Measurements from ENCODE around the gene GAB4.

The GAB4 gene

GRCh38 chr22:17013396-17014100, 5.5 kb upstream of the GAB4 start:
- no peaks in the 10 kb centered on the region for H3F3A ChIP-seq (ENCODE audit: control insufficient read depth, insufficient read depth)

DNA sequence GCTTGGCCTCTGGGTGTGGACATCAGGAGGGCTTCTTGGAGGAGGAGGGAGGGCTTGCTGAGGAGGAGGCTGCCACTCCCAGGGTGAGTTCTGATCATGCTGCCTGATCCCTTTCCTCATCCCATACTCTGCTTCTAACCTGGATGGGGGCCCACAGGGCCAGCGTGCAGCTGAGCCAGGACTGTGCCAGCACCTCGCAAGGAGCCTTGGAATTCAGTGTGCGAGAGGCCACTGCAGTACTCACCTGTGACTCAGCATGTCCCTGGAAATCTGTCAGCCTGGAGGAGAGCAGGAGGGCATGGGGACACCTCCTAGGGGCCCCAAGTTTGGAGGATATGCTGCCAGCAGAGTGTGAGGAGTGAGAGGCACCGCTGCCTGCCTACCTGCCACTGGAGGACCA, 4.2 kb upstream of the GAB4 start:
- no peaks in the 10 kb centered on the region for H3K9me3 ChIP-seq (ENCODE audit: control insufficient read depth, insufficient read depth, low read length)

More at GRCh38 chr22:17013396-17014100, 5.5 kb upstream of the GAB4 start:
- Histone ChIP-seq H3K36me3 (ENCODE audit: control insufficient read depth, low read length) (no peaks in the 10 kb centered on the region), H3K4me2 (ENCODE audit: low read length) (no peak overlapping the region), H3K4me3 (ENCODE audit: low read length) (no peak overlapping the region), H3K79me2 (ENCODE audit: control insufficient read depth, low read length) (no peaks in the 10 kb centered on the region), H3K27ac (ENCODE audit: low read depth, low read length) (no peak overlapping the region), H3K27me3 (ENCODE audit: control insufficient read depth, low read length) (no peaks in the 10 kb centered on the region), H3K9me2 (replicated peaks; ENCODE audit: control insufficient read depth, low read length) (no peaks in the 10 kb centered on the region), H3K4me1 (ENCODE audit: control insufficient read depth, low read length) (no peaks in the 10 kb centered on the region), H4K20me1 (ENCODE audit: control insufficient read depth, insufficient read depth, low read depth, low read length) (no peaks in the 10 kb centered on the region), H3K9me3 (ENCODE audit: control insufficient read depth, insufficient read depth, low read length) (no peaks in the 10 kb centered on the region)
- TF ChIP-seq EZH2phosphoT487 (IDR thresholded peaks at IDR 0.05; ENCODE audit: borderline replicate concordance, low read length) (no peak), CTCF (IDR thresholded peaks at IDR 0.05; ENCODE audit: low read depth, low read length, poor library complexity, severe bottlenecking) (no peak)

GRCh38 chr22:17009640-17010291, 1.7 kb upstream of the GAB4 start:
- Histone ChIP-seq H3K4me1 (ENCODE audit: control insufficient read depth, low read length) (no peaks in the 10 kb centered on the region), H3K4me2 (ENCODE audit: low read length) (no peak overlapping the region), H3K27me3 (ENCODE audit: control insufficient read depth, low read length) (no peaks in the 10 kb centered on the region), H3K4me3 (ENCODE audit: low read length) (no peak overlapping the region), H3K9me3 (ENCODE audit: control insufficient read depth, insufficient read depth, low read length) (no peaks in the 10 kb centered on the region), H3K27ac (ENCODE audit: low read depth, low read length) (no peak overlapping the region), H4K20me1 (ENCODE audit: control insufficient read depth, insufficient read depth, low read depth, low read length) (no peaks in the 10 kb centered on the region), H3K36me3 (ENCODE audit: control insufficient read depth, low read length) (no peaks in the 10 kb centered on the region), H3F3A (ENCODE audit: control insufficient read depth, insufficient read depth) (no peaks in the 10 kb centered on the region), H3K79me2 (ENCODE audit: control insufficient read depth, low read length) (no peaks in the 10 kb centered on the region), H3K9me2 (replicated peaks; ENCODE audit: control insufficient read depth, low read length) (no peaks in the 10 kb centered on the region)
- peak; percentile 65 for TF ChIP-seq CTCF (IDR thresholded peaks at IDR 0.05; ENCODE audit: low read depth, low read length, poor library complexity, severe bottlenecking)
- TF ChIP-seq EZH2phosphoT487 (IDR thresholded peaks at IDR 0.05; ENCODE audit: borderline replicate concordance, low read length): no peak

More for the DNA sequence above, 4.2 kb upstream of the GAB4 start:
- Histone ChIP-seq H3K9me2 (replicated peaks; ENCODE audit: control insufficient read depth, low read length) (no peaks in the 10 kb centered on the region), H4K20me1 (ENCODE audit: control insufficient read depth, insufficient read depth, low read depth, low read length) (no peaks in the 10 kb centered on the region), H3K27ac (ENCODE audit: low read depth, low read length) (no peak overlapping the region), H3K4me3 (ENCODE audit: low read length) (no peak overlapping the region), H3F3A (ENCODE audit: control insufficient read depth, insufficient read depth) (no peaks in the 10 kb centered on the region), H3K79me2 (ENCODE audit: control insufficient read depth, low read length) (no peaks in the 10 kb centered on the region), H3K27me3 (ENCODE audit: control insufficient read depth, low read length) (no peaks in the 10 kb centered on the region), H3K4me1 (ENCODE audit: control insufficient read depth, low read length) (no peaks in the 10 kb centered on the region), H3K4me2 (ENCODE audit: low read length) (no peak overlapping the region), H3K36me3 (ENCODE audit: control insufficient read depth, low read length) (no peaks in the 10 kb centered on the region)
- TF ChIP-seq CTCF (IDR thresholded peaks at IDR 0.05; ENCODE audit: low read depth, low read length, poor library complexity, severe bottlenecking): no peak
- no peak for TF ChIP-seq EZH2phosphoT487 (IDR thresholded peaks at IDR 0.05; ENCODE audit: borderline replicate concordance, low read length)

Data from DOHH2 (cell line).